Pulmonary artery endothelial cell (primary cell): ENCODE data around the gene MRPS16. TPM values are rescaled to one million over a fixed set of nuclear protein-coding genes. Genes with fewer than 3 reads are reported as not detected.

Experiments
- DNase-seq: peaks from one replicate; pipeline ENCODE4 v3.0.0-alpha.2; 2011; ENCODE audit warnings: low read depth, low spot score
- total RNA-seq: library from RNA; depleted of rRNA; stranded (reverse); fragments of >200 nt; gene quantifications from 2 replicates; pipeline ENCODE4 v1.2.3, GENCODE V29; 2014

The MRPS16 gene
- total RNA-seq, 1 donor from 2014 or later, result 95.5 TPM

- DNase-seq, result no peak
Observed at GRCh38 chr10:73239908-73240307, 12.5 kb downstream of the MRPS16 start.

GRCh38 chr10:73238990-73239566 lies 13.4 kb downstream of the MRPS16 start:
- DNase-seq, result no peak

GRCh38 chr10:73234695-73235094 lies 17.7 kb downstream of the MRPS16 start:
- no peak for DNase-seq

GRCh38 chr10:73233883-73234282 lies 18.6 kb downstream of the MRPS16 start:
- no peak for DNase-seq

GRCh38 chr10:73232887-73233286 lies 19.6 kb downstream of the MRPS16 start:
- DNase-seq, result no peak

- no peak for DNase-seq
Observed at GRCh38 chr10:73229567-73229966, 22.9 kb downstream of the MRPS16 start.

GRCh38 chr10:73228247-73228646 lies 24.2 kb downstream of the MRPS16 start:
- no peak for DNase-seq

- no peak for DNase-seq
Observed at GRCh38 chr10:73226663-73227062, 25.8 kb downstream of the MRPS16 start.

- no peak for DNase-seq
Observed at GRCh38 chr10:73225518-73225917, 26.9 kb downstream of the MRPS16 start.

- DNase-seq, result no peak
Observed at GRCh38 chr10:73220989-73221388, 31.5 kb downstream of the MRPS16 start.

GRCh38 chr10:73219384-73219783 lies 33.1 kb downstream of the MRPS16 start:
- DNase-seq, result no peak

GRCh38 chr10:73218431-73219191 lies 33.8 kb downstream of the MRPS16 start:
- DNase-seq, result peak; percentile 5

- no peak for DNase-seq
Observed at GRCh38 chr10:73217628-73218027, 34.8 kb downstream of the MRPS16 start.

- no peak for DNase-seq
Observed at GRCh38 chr10:73215749-73216148, 36.7 kb downstream of the MRPS16 start.

GRCh38 chr10:73211106-73211811 lies 41.2 kb downstream of the MRPS16 start:
- DNase-seq, result no peak

- no peak for DNase-seq
Observed at GRCh38 chr10:73210395-73211105, 41.9 kb downstream of the MRPS16 start.

GRCh38 chr10:73209705-73210104 lies 42.7 kb downstream of the MRPS16 start:
- peak; percentile 30 for DNase-seq

- no peak for DNase-seq
Observed at GRCh38 chr10:73207883-73208282, 44.6 kb downstream of the MRPS16 start.

- no peak for DNase-seq
Observed at GRCh38 chr10:73206385-73206784, 46.1 kb downstream of the MRPS16 start.

GRCh38 chr10:73205890-73206289 lies 46.6 kb downstream of the MRPS16 start:
- DNase-seq, result no peak

- DNase-seq, result no peak
Observed at GRCh38 chr10:73205081-73205480, 47.4 kb downstream of the MRPS16 start.
